ENCODE data around the gene KRTAP29-1.
"Not testable (repeated sequence)": the region's sequence is repeated elsewhere in the genome, so short reads cannot be mapped to it uniquely, and the experiment has no call there.

The KRTAP29-1 gene, protein sequence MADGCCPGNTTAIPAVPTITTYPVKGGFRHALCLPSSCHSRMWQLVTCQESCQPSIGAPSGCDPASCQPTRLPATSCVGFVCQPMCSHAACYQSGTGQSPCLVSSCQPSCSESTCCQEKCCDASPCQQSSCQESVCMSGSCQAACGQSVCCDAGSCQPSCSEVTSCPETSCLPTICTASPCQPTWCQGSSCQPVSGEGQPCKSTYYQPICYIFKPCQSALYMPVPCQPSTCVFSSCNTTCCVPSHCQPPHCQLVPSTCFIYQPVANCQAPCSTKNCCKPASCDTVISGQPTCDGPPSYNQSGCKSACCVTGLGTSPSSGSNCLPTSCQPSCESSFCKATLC

DNA sequence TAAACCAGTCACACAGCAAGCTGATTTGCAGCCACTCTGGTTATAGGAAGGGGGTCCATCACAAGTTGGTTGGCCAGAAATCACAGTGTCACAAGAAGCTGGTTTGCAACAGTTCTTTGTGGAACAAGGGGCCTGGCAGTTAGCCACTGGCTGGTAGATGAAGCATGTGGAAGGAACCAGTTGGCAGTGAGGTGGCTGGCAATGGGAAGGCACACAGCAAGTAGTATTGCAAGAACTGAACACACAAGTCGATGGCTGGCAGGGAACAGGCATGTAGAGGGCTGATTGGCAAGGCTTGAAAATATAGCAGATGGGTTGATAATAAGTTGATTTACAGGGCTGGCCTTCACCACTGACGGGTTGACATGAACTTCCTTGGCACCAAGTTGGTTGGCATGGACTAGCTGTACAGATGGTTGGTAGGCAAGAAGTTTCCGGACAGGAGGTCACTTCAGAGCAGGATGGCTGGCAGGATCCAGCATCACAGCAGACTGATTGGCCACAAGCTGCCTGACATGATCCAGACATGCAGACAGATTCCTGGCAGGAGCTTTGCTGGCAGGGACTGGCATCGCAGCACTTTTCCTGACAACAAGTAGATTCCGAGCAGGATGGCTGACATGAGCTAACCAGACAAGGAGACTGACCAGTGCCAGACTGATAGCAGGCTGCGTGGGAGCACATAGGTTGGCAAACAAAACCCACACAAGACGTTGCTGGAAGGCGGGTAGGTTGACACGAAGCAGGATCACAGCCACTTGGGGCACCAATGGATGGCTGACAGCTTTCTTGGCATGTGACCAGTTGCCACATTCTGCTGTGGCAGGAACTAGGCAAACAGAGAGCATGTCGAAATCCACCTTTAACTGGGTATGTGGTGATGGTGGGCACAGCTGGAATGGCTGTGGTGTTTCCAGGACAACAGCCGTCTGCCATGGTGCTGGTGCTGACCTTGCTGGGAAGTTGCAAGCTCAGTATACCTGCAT, at the start of gene KRTAP29-1:
TSS of gene KRTAP29-1 (minus strand) at position 936 of the 986 bp plus-strand sequence. CDS start at position 936, 0 bp downstream.
- H3K4me3 ChIP-seq = no peak within 1 kb of the TSS
- TF ChIP-seq CTCF (IDR thresholded peaks at IDR 0.05) = no peak
- no peak within 1 kb of the TSS for H3K27ac ChIP-seq
- no peak for DNase-seq (ENCODE audit: low spot score)

DNA sequence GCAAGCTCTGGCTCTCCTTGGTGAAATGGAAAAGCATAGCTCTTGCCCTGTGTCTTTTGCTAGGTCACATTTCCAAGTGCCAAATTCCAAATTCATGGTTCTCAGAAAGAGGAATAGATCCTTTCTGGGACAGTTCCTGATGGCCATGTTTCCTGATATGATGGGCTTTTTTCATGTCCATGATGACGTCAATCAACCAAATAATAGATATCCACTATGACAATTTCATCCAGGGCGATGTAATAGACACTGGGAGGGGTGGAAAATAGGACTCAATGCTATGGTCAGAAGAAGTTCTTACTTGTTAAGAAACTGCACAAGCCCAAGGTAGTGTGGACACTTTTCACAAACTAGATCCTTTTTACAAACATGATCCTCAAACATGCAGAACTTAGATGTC, 48.5 kb upstream of the KRTAP29-1 start:
- Histone ChIP-seq H3K4me3 (no peak overlapping the region), H3K27ac (no peak overlapping the region)
- TF ChIP-seq CTCF (IDR thresholded peaks at IDR 0.05) = no peak
- no peak for DNase-seq (ENCODE audit: low spot score)

DNA sequence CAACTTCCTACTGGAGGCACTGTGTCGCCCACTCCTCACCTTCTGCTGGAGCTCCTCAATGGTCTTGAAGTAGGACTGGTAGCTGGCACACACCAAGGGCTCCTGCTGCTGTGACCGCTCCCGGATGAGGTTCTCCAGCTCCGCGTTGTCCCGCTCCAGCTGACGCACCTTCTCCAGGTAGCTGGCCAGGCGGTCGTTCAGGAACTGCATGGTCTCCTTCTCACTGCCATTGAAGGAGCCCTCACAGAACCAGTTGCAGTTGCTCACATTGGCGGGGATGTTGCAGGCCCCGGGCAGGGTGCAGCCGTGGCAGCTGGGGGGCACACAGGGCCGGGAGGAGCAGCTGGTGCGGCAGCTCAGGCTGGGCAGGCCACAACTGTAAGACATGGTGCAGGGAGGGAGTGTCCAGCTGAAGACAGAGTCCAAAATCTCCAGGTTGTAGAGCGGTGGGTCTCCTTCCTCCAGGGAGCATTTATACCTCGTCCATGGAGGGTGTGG, 47.8 kb upstream of the KRTAP29-1 start, which contains the start of gene KRT33A:
TSS of gene KRT33A (minus strand) at position 448 of the 498 bp plus-strand sequence. CDS start at position 387, 61 bp downstream.
- not testable (repeated sequence) for H3K27ac ChIP-seq; DNase-seq (ENCODE audit: low spot score); H3K4me3 ChIP-seq

DNA sequence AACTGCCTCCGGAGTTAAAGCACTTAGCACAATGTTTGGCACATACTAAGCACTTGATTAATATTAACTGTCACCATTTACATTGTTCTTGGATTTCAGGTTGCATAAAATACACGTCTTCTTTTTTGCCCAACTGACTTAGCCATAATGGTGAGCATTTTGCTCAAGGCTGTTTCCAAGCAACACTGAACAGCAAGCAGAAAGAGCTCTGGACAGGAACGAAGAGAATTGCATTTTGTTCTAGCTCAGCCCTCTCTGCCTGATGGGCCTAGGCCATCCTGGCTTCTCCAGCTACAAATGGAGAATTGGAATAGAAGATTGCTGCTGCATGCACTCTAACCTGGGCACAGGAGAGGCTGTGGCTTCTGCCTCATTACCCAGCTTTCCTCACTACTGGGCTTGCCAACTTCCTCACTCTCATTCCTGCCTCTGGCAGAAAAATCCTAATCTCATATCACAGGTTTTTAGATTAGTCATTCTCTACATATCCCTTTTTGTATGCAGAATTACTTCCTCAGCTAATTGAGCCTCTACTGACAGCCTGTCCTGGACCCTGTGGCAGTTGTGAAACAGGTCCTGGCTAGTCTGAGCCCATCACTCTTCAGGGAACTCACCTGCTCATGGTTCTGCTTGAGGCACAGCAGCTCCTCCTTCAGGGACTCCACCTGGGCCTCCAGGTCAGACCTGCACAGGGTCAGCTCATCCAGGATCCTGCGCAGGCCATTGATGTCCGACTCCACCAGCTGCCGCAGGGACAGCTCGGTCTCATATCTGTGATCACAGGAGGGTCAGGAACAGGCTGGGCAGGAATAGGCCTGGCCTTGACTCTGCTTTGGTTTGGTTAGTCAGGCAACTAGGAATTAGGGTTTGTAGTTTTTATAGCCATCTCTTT, 45.5 kb upstream of the KRTAP29-1 start:
- Histone ChIP-seq H3K4me3 (no peak overlapping the region), H3K27ac (no peak overlapping the region)
- TF ChIP-seq CTCF (IDR thresholded peaks at IDR 0.05) = no peak
- no peak for DNase-seq (ENCODE audit: low spot score)

- not testable (repeated sequence) for H3K4me3 ChIP-seq; H3K27ac ChIP-seq; DNase-seq (ENCODE audit: low spot score)
Measured at GRCh38 chr17:41346421-41346820, 43.8 kb upstream of the KRTAP29-1 start.

DNA sequence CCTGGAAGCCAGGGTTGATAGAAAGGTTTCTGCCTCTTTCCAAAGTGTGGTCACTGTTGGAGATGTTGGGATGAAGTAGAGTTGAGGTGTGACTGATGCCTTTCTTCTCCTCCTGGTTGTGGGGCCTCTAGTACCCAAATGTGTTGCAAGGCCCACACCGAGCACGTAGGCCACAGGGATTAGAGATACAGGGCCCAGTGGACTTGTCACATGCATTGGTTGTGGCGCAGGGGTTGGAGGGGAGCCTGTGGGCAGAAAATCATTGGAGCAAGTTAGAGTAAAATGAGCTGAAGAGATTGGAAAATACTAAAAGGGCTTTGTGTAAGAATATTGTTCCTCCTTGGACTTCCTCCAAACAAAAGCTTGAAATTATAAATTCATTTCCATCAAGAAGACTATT, 43.3 kb upstream of the KRTAP29-1 start:
- no peak overlapping the region for H3K4me3 ChIP-seq
- no peak for TF ChIP-seq CTCF (IDR thresholded peaks at IDR 0.05)
- DNase-seq (ENCODE audit: low spot score) = no peak
- no peak overlapping the region for H3K27ac ChIP-seq

GRCh38 chr17:41343029-41343428, 40.4 kb upstream of the KRTAP29-1 start:
- no peak for TF ChIP-seq CTCF (IDR thresholded peaks at IDR 0.05)
- DNase-seq (ENCODE audit: low spot score) = no peak
- Histone ChIP-seq H3K27ac (no peak overlapping the region), H3K4me3 (no peak overlapping the region)
